IMR-90 (cell line): Measurements from ENCODE around the gene SALL4. TPM values are rescaled to one million over a fixed set of nuclear protein-coding genes. Genes with fewer than 3 reads are reported as not detected.

Experiments used
- ATAC-seq: fragments of 200-7000 bp; cut with Tn5 transposase; 2 replicates; pipeline ENCODE4 v1.9.1; 2020; ENCODE audit warnings: low read depth, mild to moderate bottlenecking, moderate library complexity
- BruUV-seq: library from RNA; stranded (reverse); fragments of 400-500 nt; replicated peaks from 2 replicates; lab custom pipeline; 2021; lab: Mats Ljungman, UMichigan
- CTCF ChIA-PET: fragments of 300-600 bp; formaldehyde crosslinking; extraction: SDS; loops from one replicate; lab custom pipeline; 2021; ENCODE audit warnings: antibody characterized with exemption; lab: Yijun Ruan, JAX
- POLR2A ChIA-PET: fragments of 300-600 bp; sonication (Branson Sonifier 250); formaldehyde crosslinking; loops from one replicate; lab custom pipeline; 2022; ENCODE audit warnings: antibody characterized with exemption; ENCODE audit not compliant: unreplicated experiment; lab: Charles Lee
- DNase-seq: peaks from one replicate; pipeline ENCODE4 v3.0.0; 2013
- H2AFZ ChIP-seq: replicated peaks from 2 replicates; pipeline ENCODE3; 2013; ENCODE audit warnings: low read length, mild to moderate bottlenecking; ENCODE audit not compliant: poor library complexity
- H2AK5ac ChIP-seq: 2 replicates; pipeline ENCODE4 v1.6.1; 2013; ENCODE audit warnings: low read depth, low read length, inconsistent platforms
- H2AK9ac ChIP-seq: replicated peaks from 2 replicates; pipeline ENCODE3; 2013; ENCODE audit warnings: mild to moderate bottlenecking, low read depth, low read length, moderate library complexity; ENCODE audit not compliant: poor library complexity
- H2BK120ac ChIP-seq: 2 replicates; pipeline ENCODE4 v1.6.1; 2013; ENCODE audit warnings: low read depth, low read length, inconsistent platforms
- H2BK15ac ChIP-seq: 3 replicates; pipeline ENCODE4 v1.6.1; 2013; ENCODE audit warnings: low read depth, low read length, inconsistent platforms
- H2BK20ac ChIP-seq: 2 replicates; pipeline ENCODE4 v1.6.1; 2013; ENCODE audit warnings: low read depth, mild to moderate bottlenecking, inconsistent platforms, low read length, moderate library complexity
- H2BK5ac ChIP-seq: 2 replicates; pipeline ENCODE4 v1.6.1; 2013; ENCODE audit warnings: mild to moderate bottlenecking, low read depth, low read length, inconsistent platforms; ENCODE audit not compliant: poor library complexity, severe bottlenecking
- H3K14ac ChIP-seq: replicated peaks from 2 replicates; pipeline ENCODE4 v1.6.1; 2013; ENCODE audit warnings: low read depth, low read length, inconsistent platforms
- H3K18ac ChIP-seq: 2 replicates; pipeline ENCODE4 v1.6.1; 2013; ENCODE audit warnings: low read depth, low read length, control low read depth
- H3K23ac ChIP-seq: 2 replicates; pipeline ENCODE4 v1.6.1; 2013; ENCODE audit warnings: low read depth, low read length, inconsistent platforms
- H3K27ac ChIP-seq: 2 replicates; pipeline ENCODE4 v1.5.1; 2013; ENCODE audit warnings: mild to moderate bottlenecking, control low read depth, low read length; ENCODE audit not compliant: insufficient read depth
- H3K27me3 ChIP-seq: 2 replicates; pipeline ENCODE4 v1.6.1; 2013; ENCODE audit warnings: low read length; ENCODE audit not compliant: control insufficient read depth, insufficient read depth
- H3K36me3 ChIP-seq: 2 replicates; pipeline ENCODE4 v1.6.1; 2013; ENCODE audit warnings: low read length, mixed read lengths; ENCODE audit not compliant: control insufficient read depth, insufficient read depth
- H3K4ac ChIP-seq: 2 replicates; pipeline ENCODE4 v1.6.1; 2013; ENCODE audit warnings: low read depth, low read length, inconsistent platforms
- H3K4me1 ChIP-seq: 2 replicates; pipeline ENCODE4 v1.6.1; 2013; ENCODE audit warnings: low read length, mixed read lengths; ENCODE audit not compliant: control insufficient read depth, insufficient read depth
- H3K4me2 ChIP-seq: 2 replicates; pipeline ENCODE4 v1.6.1; 2013; ENCODE audit warnings: low read depth, mild to moderate bottlenecking, control low read depth, low read length, moderate library complexity
- H3K4me3 ChIP-seq: 2 replicates; pipeline ENCODE4 v1.5.1; 2013; ENCODE audit warnings: low read depth, mild to moderate bottlenecking, control low read depth, low read length, moderate library complexity; ENCODE audit not compliant: insufficient read depth
- H3K56ac ChIP-seq: 2 replicates; pipeline ENCODE4 v1.6.1; 2013; ENCODE audit warnings: low read length, inconsistent platforms; ENCODE audit not compliant: insufficient read depth; ENCODE audit errors: extremely low read depth
- H3K79me1 ChIP-seq, 2 experiments: 2 replicates each; pipeline ENCODE4 v1.6.1; 2013; ENCODE audit warnings: low read length in 2 of 2, inconsistent platforms in 1 of 2, low read depth in 1 of 2
- H3K9ac ChIP-seq: 2 replicates; pipeline ENCODE4 v1.6.1; 2013; ENCODE audit warnings: low read depth, low read length, control low read depth
- H3K9me1 ChIP-seq: 2 replicates; pipeline ENCODE4 v1.6.1; 2013; ENCODE audit warnings: low read length, inconsistent platforms; ENCODE audit not compliant: insufficient read depth
- H3K9me3 ChIP-seq: 2 replicates; pipeline ENCODE4 v1.6.1; 2013; ENCODE audit warnings: low read length; ENCODE audit not compliant: control insufficient read depth, insufficient read depth
- H4K20me1 ChIP-seq: 2 replicates; pipeline ENCODE4 v1.6.1; 2013; ENCODE audit warnings: low read length, inconsistent platforms; ENCODE audit not compliant: insufficient read depth
- H4K5ac ChIP-seq: 2 replicates; pipeline ENCODE4 v1.6.1; 2013; ENCODE audit warnings: mild to moderate bottlenecking, low read depth, low read length, control low read depth
- H4K8ac ChIP-seq, 2 experiments: 2 replicates each; pipeline ENCODE4 v1.6.1; 2013; ENCODE audit warnings: low read depth in 2 of 2, low read length in 2 of 2, control low read depth in 1 of 2, inconsistent platforms in 1 of 2
- H4K91ac ChIP-seq: 2 replicates; pipeline ENCODE4 v1.6.1; 2013; ENCODE audit warnings: low read depth, low read length, inconsistent platforms; ENCODE audit not compliant: insufficient read depth
- CHD1 ChIP-seq: IDR thresholded peaks from 2 replicates; pipeline ENCODE4 v1.6.1; 2012; ENCODE audit warnings: low read depth, low read length, improper control_type of control experiment
- MAFK ChIP-seq: IDR thresholded peaks from 2 replicates; pipeline ENCODE4 v1.6.1; 2012; ENCODE audit warnings: low read depth, low read length, improper control_type of control experiment
- MAZ ChIP-seq: IDR thresholded peaks from 2 replicates; pipeline ENCODE4 v1.6.1; 2012; ENCODE audit warnings: low read depth, mild to moderate bottlenecking, low read length, improper control_type of control experiment, moderate library complexity, borderline replicate concordance
- MXI1 ChIP-seq: IDR thresholded peaks from 2 replicates; pipeline ENCODE4 v1.6.1; 2012; ENCODE audit warnings: low read depth, mild to moderate bottlenecking, low read length, moderate library complexity, borderline replicate concordance
- POLR2A ChIP-seq: IDR thresholded peaks from 2 replicates; pipeline ENCODE4 v1.6.1; 2012; ENCODE audit warnings: mild to moderate bottlenecking, low read depth, low read length
- RFX5 ChIP-seq: IDR thresholded peaks from 2 replicates; pipeline ENCODE4 v1.8.0; 2012; ENCODE audit warnings: low read depth, mild to moderate bottlenecking, low read length, moderate library complexity
- SMC3 ChIP-seq: fragments of 150-350 bp; IDR thresholded peaks from 2 replicates; pipeline ENCODE4 v1.6.1; 2016; ENCODE audit warnings: low read depth, mild to moderate bottlenecking, antibody characterized with exemption, low read length, moderate library complexity
- WGBS, 2 experiments: methylation state at CpG; one replicate each; pipeline versions ENCODE4 v1.1.5 to v1.1.7; 2013; ENCODE audit warnings: missing lambda C conversion rate in 2 of 2; ENCODE audit not compliant: insufficient read length in 1 of 2; ENCODE audit errors: extremely low coverage in 2 of 2; 5-methylcytosine and 5-hydroxymethylcytosine counted together
- dilution Hi-C: fragments of 300-500 bp; cut with HindIII; formaldehyde crosslinking; loops from one replicate; pipeline ENCODE4 v1.14.3; 2018; ENCODE audit warnings: low sequenced_read_pairs; ENCODE audit not compliant: unreplicated experiment
- in situ Hi-C: fragments of 300-500 bp; cut with MboI; formaldehyde crosslinking; loops from 3 replicates; pipeline ENCODE4 v1.14.3; 2019; ENCODE audit warnings: low sequenced_read_pairs, inconsistent platforms, mixed read lengths
- intact Hi-C: fragments of 100-400 bp; cut with micrococcal nuclease; formaldehyde crosslinking; loops from 2 replicates; pipeline ENCODE4 v1.10.0; 2022
- polyA plus RNA-seq, 3 experiments: library from polyadenylated mRNA; depleted of rRNA; stranded (reverse); fragments of >200 nt; gene quantifications; 2 replicates each; pipeline ENCODE4 v1.2.3, GENCODE V29; 2012; ENCODE audit warnings: low replicate concordance in 1 of 3
- total RNA-seq: library from RNA; depleted of rRNA; stranded (reverse); fragments of >200 nt; gene quantifications from 2 replicates; pipeline ENCODE4 v1.2.3, GENCODE V29; 2012
- TF ChIP-seq, protein P1 (sequence below): conservative IDR thresholded peaks from 2 replicates; pipeline ENCODE4 v1.5.1; 2012; ENCODE audit warnings: mild to moderate bottlenecking, low read depth, low read length, improper control_type of control experiment

The SALL4 gene
- total and polyA plus RNA-seq, 2 of the 4 experiments (the other 2 are of a cell fraction), result not detected

DNA sequence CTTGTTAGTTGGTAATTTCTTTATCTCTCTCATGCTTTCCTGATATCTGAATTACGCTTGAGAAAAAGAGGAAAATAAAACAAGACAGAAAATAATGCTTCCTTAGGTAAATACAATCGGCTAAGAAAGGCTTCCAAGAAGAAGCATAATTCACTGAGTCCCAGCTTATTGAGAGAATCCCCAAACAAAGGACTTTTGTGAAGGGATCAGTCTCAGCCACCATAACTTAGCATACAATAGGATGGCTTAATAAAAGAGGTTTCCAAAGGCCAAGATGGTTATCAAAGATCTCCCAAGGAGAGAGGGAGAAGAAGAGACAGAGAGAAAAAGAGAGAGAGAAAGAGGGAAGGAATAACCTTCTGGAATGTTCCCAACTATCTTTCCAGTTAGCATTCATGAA, 46.0 kb upstream of the SALL4 start:
- Histone ChIP-seq H2BK5ac (no peak overlapping the region), H4K91ac (no peak overlapping the region), H3K79me1 (no peaks in the 10 kb centered on the region), H3K4ac (no peak overlapping the region), H3K36me3 (no peaks in the 10 kb centered on the region), H4K20me1 (no peaks in the 10 kb centered on the region), H2BK20ac (no peak overlapping the region), H2BK15ac (no peak overlapping the region), H3K4me1 (no peaks in the 10 kb centered on the region), H3K9ac (no peak overlapping the region), H3K14ac (no peak overlapping the region), H3K9me1 (no peaks in the 10 kb centered on the region), H2BK120ac (no peak overlapping the region), H2AK5ac (no peak overlapping the region), H3K4me2 (no peak overlapping the region), H4K8ac (no peak overlapping the region), H2AK9ac (no peak overlapping the region), H3K27ac (no peak overlapping the region), H4K5ac (no peak overlapping the region), H3K23ac (no peak overlapping the region), H3K18ac (no peak overlapping the region), H3K56ac (no peak overlapping the region), H2AFZ (no peak overlapping the region), H3K27me3 (peaks cover 12% of the 10 kb centered on the region), H3K4me3 (no peak overlapping the region), H3K9me3 (no peaks in the 10 kb centered on the region)
- in situ Hi-C loops (no loop called here), dilution Hi-C loops (no loop called here), intact Hi-C loops (no loop called here)
- TF ChIP-seq POLR2A (no peak), MAFK (no peak), CHD1 (no peak), SMC3 (no peak), MAZ (no peak), RFX5 (no peak), MXI1 (no peak)
- TF ChIP-seq, protein P1, sequence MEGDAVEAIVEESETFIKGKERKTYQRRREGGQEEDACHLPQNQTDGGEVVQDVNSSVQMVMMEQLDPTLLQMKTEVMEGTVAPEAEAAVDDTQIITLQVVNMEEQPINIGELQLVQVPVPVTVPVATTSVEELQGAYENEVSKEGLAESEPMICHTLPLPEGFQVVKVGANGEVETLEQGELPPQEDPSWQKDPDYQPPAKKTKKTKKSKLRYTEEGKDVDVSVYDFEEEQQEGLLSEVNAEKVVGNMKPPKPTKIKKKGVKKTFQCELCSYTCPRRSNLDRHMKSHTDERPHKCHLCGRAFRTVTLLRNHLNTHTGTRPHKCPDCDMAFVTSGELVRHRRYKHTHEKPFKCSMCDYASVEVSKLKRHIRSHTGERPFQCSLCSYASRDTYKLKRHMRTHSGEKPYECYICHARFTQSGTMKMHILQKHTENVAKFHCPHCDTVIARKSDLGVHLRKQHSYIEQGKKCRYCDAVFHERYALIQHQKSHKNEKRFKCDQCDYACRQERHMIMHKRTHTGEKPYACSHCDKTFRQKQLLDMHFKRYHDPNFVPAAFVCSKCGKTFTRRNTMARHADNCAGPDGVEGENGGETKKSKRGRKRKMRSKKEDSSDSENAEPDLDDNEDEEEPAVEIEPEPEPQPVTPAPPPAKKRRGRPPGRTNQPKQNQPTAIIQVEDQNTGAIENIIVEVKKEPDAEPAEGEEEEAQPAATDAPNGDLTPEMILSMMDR, result no peak
- DNase-seq (no peak), ATAC-seq (no peak)
- POLR2A ChIA-PET, result no interaction called here
- WGBS, 2 experiments, result no CpG with 5 or more reads among the region's 2 CpGs
- no TSS peak for BruUV-seq
- CTCF ChIA-PET, result no interaction called here
